HG02623 (cell line): ENCODE results near the gene TMEM50A.
"Not testable (repeated sequence)": the region's sequence is repeated elsewhere in the genome, so short reads cannot be mapped to it uniquely, and the experiment has no call there.

Experiments
- ATAC-seq: cut with Tn5 transposase; IDR thresholded peaks from one replicate; pipeline ENCODE4 v1.9.1; 2021; ENCODE audit warnings: moderate library complexity; ENCODE audit not compliant: unreplicated experiment

TMEM50A gene

GRCh38 chr1:25329950-25330349, 8.2 kb upstream of the TMEM50A start:
- ATAC-seq, result not testable (repeated sequence)

DNA sequence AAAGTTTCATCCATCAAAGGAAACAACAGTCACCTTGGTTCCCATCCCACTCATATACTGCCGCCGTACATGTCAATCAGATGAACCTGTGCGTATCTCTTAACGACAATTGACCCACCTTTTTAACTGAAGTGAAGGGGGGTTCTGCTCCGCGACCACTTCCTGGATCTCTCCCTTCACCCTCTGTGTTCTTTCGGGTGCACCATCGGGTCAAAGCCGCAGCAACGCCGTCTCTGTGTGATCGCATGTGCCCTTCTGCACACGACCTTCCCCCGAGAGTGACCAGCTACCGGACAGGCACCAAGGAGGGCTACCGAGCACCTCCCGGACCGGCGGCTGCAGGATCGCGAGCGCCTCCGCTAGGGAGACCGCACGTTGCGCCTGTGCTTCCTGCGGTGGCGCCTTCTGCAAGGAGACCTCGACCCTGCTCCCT, 1.2 kb upstream of the TMEM50A start:
- not testable (repeated sequence) for ATAC-seq

- ATAC-seq, result peak; percentile 39
These were observed 499 bp upstream of the TMEM50A start for GRCh38 chr1:25337483-25338187.

GRCh38 chr1:25338986-25339385, 852 bp downstream of the TMEM50A start:
- ATAC-seq, result no peak

GRCh38 chr1:25341746-25342145, 3.6 kb downstream of the TMEM50A start:
- no peak for ATAC-seq

DNA sequence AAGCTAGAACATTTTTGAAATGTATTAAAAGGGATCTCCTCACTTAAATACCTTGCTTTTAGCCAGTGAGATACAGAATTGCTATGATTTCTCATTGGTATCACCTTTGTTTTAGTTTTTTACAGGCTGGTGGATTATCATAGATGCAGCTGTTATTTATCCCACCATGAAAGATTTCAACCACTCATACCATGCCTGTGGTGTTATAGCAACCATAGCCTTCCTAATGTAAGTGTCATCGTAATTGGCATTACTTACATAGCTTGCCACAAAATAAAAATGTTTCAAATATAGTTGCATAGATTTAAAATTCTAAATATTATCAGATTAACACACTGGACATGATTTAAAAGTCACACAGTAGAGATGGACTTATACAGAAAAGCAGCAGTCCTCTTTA, 4.7 kb downstream of the TMEM50A start:
- ATAC-seq, result no peak

GRCh38 chr1:25343872-25344271, 5.7 kb downstream of the TMEM50A start:
- ATAC-seq, result no peak

GRCh38 chr1:25347556-25347955, 9.4 kb downstream of the TMEM50A start:
- no peak for ATAC-seq

- no peak for ATAC-seq
These were observed 11.5 kb downstream of the TMEM50A start for GRCh38 chr1:25349606-25350005.

GRCh38 chr1:25355841-25356395, 17.8 kb downstream of the TMEM50A start:
- no peak for ATAC-seq

- no peak for ATAC-seq
These were observed 18.3 kb downstream of the TMEM50A start for GRCh38 chr1:25356441-25356840.

GRCh38 chr1:25356848-25357247, 18.7 kb downstream of the TMEM50A start:
- ATAC-seq, result no peak

- no peak for ATAC-seq
These were observed 22.8 kb downstream of the TMEM50A start for GRCh38 chr1:25360596-25361581.

- ATAC-seq, result no peak
These were observed 23.8 kb downstream of the TMEM50A start for GRCh38 chr1:25361901-25362300.

DNA sequence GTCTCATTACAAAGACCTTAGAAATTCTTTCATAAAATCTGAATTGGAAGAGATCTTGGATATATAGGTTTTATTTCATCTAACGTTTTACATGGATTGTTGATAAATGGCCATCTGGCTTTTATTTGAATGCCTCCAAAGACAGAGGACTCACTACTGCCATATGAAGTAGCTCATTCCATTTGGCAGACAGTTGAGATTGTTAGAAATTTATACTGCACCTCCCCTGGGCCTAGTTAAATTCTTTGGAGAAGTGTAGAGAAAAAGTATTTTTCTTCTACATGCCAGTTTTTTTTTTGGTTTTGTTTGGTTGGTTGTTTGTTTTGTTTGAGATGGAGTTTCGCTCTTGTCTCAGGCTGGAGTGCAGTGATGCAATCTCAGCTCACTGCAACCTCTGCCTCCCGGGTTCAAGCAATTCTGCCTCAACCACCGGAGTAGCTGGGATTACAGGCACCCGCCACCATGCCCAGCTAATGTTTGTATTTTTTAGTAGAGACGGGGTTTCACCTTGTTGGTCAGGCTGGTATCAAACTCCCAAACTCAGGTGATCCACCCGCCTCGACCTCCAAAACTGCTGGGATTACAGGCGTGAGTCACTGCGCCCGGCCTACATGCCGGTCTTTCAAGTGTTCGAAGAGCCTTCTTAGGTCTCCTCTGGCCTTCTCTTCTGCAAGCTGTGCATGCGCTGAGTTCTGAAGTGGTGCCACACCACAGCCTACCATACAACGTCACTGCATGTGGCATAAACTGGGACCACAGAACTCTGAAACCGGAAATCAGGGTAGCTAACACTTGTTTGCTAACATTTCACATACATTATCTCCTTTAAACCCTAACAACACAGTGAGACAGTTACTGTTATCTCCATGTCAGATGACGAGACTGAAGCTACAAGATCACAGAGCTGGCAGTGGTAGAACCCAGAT, 24.8 kb downstream of the TMEM50A start:
- not testable (repeated sequence) for ATAC-seq

GRCh38 chr1:25369241-25369640, 31.1 kb downstream of the TMEM50A start:
- ATAC-seq, result no peak

- ATAC-seq, result not testable (repeated sequence)
These were observed 31.6 kb downstream of the TMEM50A start for GRCh38 chr1:25369691-25370271.

DNA sequence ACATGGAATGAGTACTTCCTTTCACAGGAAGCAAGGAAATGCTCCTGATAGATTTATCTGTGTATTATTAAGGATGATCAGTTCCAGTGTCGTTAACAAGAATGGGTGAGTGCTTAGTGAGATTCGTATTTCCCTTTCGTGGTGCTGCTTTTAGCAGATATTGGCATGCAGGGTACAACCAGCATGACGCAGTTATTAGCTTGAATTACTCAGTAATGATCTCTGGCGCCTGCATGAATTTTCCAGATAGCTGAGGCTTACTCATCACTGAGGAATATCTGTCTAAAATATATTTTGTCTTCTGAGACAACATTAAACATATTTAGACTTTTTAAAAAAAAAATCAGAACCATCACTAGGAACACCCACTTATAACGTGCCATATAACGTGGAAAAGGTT, 33.6 kb downstream of the TMEM50A start:
- ATAC-seq, result not testable (repeated sequence)

DNA sequence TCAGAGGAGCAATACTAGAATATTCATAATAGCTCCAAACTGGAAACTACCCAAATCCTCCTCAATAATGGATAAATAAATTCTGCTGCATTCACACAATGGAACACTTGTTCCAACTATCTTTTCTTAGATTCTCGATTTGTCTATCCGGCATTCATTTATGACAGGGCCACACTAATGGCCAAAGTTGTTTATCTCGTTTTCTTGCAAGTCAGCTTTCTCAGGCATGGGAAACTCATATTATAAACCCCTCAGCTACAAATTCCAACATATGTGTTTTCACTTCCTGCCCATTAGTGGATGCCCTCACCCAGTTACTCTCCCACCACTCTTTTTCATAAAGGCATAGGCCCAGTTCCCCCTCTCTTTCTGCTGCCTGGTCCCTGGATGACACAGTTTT, 40.2 kb downstream of the TMEM50A start:
- ATAC-seq, result not testable (repeated sequence)

- not testable (repeated sequence) for ATAC-seq
These were observed 44.4 kb downstream of the TMEM50A start for GRCh38 chr1:25382543-25382942.
